ENCODE data around the gene IL1RAP. TPM values are rescaled to one million over a fixed set of nuclear protein-coding genes. Genes with fewer than 3 reads are reported as not detected.

IL1RAP gene
- total and polyA plus RNA-seq, 7 donors, result 1.2 to 13.0 (median 2.9) TPM

- WGBS, 2 donors, result 88 to 94% methylated on average over 5 of the region's 5 CpGs
- Histone ChIP-seq H3K27ac (no peak overlapping the region), H3K36me3 (no peaks in the 10 kb centered on the region), H3K27me3 (no peaks in the 10 kb centered on the region), H3K9me3 (no peaks in the 10 kb centered on the region), H3K4me3 (no peak overlapping the region), H3K4me1 (no peaks in the 10 kb centered on the region)
- DNase-seq, result no peak
- intact Hi-C loops (cut with DNase I), result no loop called here
- TF ChIP-seq EP300 (IDR thresholded peaks at IDR 0.05) (no peak), POLR2AphosphoS5 (IDR thresholded peaks at IDR 0.05) (no peak), POLR2A (IDR thresholded peaks at IDR 0.05) (no peak)
- TF ChIP-seq, protein P1, sequence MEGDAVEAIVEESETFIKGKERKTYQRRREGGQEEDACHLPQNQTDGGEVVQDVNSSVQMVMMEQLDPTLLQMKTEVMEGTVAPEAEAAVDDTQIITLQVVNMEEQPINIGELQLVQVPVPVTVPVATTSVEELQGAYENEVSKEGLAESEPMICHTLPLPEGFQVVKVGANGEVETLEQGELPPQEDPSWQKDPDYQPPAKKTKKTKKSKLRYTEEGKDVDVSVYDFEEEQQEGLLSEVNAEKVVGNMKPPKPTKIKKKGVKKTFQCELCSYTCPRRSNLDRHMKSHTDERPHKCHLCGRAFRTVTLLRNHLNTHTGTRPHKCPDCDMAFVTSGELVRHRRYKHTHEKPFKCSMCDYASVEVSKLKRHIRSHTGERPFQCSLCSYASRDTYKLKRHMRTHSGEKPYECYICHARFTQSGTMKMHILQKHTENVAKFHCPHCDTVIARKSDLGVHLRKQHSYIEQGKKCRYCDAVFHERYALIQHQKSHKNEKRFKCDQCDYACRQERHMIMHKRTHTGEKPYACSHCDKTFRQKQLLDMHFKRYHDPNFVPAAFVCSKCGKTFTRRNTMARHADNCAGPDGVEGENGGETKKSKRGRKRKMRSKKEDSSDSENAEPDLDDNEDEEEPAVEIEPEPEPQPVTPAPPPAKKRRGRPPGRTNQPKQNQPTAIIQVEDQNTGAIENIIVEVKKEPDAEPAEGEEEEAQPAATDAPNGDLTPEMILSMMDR (IDR thresholded peaks at IDR 0.05), result no peak
Measured at GRCh38 chr3:190644766-190645165, 130.9 kb downstream of the IL1RAP start.

- H3K4me3 ChIP-seq, result no peak overlapping the region
- H3K36me3 ChIP-seq, result no peaks in the 10 kb centered on the region
- 72 to 85% methylated on average over 4 of the region's 4 CpGs for WGBS, 2 donors
- TF ChIP-seq, protein P1 (IDR thresholded peaks at IDR 0.05), result no peak
- TF ChIP-seq POLR2A (IDR thresholded peaks at IDR 0.05) (no peak), POLR2AphosphoS5 (IDR thresholded peaks at IDR 0.05) (no peak), EP300 (IDR thresholded peaks at IDR 0.05) (no peak)
- no peaks in the 10 kb centered on the region for H3K27me3 ChIP-seq
- no peaks in the 10 kb centered on the region for H3K9me3 ChIP-seq
- no peaks in the 10 kb centered on the region for H3K4me1 ChIP-seq
- no peak for DNase-seq
- H3K27ac ChIP-seq, result no peak overlapping the region
- intact Hi-C loops (cut with DNase I), result no loop called here
Measured at GRCh38 chr3:190645932-190646460, 132.1 kb downstream of the IL1RAP start.

DNA sequence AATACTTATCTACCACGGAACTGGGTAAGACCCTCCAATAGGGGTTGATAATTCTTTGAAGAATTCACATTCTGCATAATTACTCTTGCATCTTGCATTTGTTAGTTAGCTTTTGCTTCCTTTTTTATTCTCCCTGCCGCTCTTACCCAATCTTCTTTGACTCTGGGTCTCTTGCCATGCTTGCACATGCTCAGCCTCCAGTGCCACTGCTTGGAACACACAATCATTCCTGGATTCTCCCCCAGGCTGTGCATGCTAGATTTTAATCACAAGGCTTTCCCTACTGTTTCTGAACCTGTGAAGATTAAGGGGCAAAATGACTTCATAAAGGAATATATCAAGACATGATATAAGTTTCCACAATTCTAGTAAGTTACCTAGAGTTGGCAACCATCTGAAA lies 133.1 kb downstream of the IL1RAP start:
- Histone ChIP-seq H3K9me3 (no peaks in the 10 kb centered on the region), H3K27ac (no peak overlapping the region), H3K4me1 (no peaks in the 10 kb centered on the region), H3K36me3 (no peaks in the 10 kb centered on the region), H3K4me3 (no peak overlapping the region), H3K27me3 (no peaks in the 10 kb centered on the region)
- intact Hi-C loops (cut with DNase I), result no loop called here
- TF ChIP-seq, protein P1 (IDR thresholded peaks at IDR 0.05), result no peak
- TF ChIP-seq POLR2AphosphoS5 (IDR thresholded peaks at IDR 0.05) (no peak), POLR2A (IDR thresholded peaks at IDR 0.05) (no peak), EP300 (IDR thresholded peaks at IDR 0.05) (no peak)
- 90 to 97% methylated on average over 2 of the region's 2 CpGs for WGBS, 2 donors
- DNase-seq, result no peak

DNA sequence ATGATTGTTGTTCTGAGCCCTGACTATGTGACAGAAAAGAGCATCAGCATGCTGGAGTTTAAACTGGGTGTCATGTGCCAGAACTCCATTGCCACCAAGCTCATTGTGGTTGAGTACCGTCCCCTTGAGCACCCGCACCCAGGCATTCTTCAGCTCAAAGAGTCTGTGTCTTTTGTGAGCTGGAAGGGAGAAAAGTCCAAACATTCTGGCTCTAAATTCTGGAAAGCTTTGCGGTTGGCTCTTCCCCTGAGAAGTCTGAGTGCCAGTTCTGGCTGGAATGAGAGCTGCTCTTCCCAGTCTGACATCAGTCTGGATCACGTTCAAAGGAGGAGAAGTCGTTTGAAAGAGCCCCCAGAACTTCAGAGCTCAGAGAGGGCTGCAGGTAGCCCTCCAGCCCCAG lies 142.0 kb downstream of the IL1RAP start:
- TF ChIP-seq POLR2AphosphoS5 (IDR thresholded peaks at IDR 0.05) (no peak), EP300 (IDR thresholded peaks at IDR 0.05) (no peak), POLR2A (IDR thresholded peaks at IDR 0.05) (no peak)
- TF ChIP-seq, protein P1 (IDR thresholded peaks at IDR 0.05), result no peak
- H3K4me3 ChIP-seq, result no peak overlapping the region
- WGBS, 2 donors, result 85 to 88% methylated on average over 5 of the region's 5 CpGs

GRCh38 chr3:190658106-190658505 lies 144.2 kb downstream of the IL1RAP start:
- TF ChIP-seq EP300 (IDR thresholded peaks at IDR 0.05), result no peak
- intact Hi-C loops (cut with DNase I), result no loop called here
- no peak overlapping the region for H3K4me3 ChIP-seq
- no peaks in the 10 kb centered on the region for H3K36me3 ChIP-seq
- no peak overlapping the region for H3K27ac ChIP-seq
- no peaks in the 10 kb centered on the region for H3K27me3 ChIP-seq
- WGBS, 2 donors, result 90% methylated on average over 1 of the region's 1 CpG
- no peaks in the 10 kb centered on the region for H3K9me3 ChIP-seq
- no peaks in the 10 kb centered on the region for H3K4me1 ChIP-seq
- no peak for DNase-seq

More for the DNA sequence above, 142.0 kb downstream of the IL1RAP start:
- H3K9me3 ChIP-seq, result no peaks in the 10 kb centered on the region
- no peaks in the 10 kb centered on the region for H3K36me3 ChIP-seq
- no peaks in the 10 kb centered on the region for H3K27me3 ChIP-seq
- DNase-seq, result no peak
- no peak overlapping the region for H3K27ac ChIP-seq
- no peaks in the 10 kb centered on the region for H3K4me1 ChIP-seq
- intact Hi-C loops (cut with DNase I), result no loop called here

Measured in sigmoid colon (tissue), 7 donors.